Neuronal stem cell (in vitro differentiated cells): Measurements from ENCODE around the gene USP24.

Source experiments
- DNase-seq: peaks from one replicate; pipeline ENCODE4 v3.0.0-alpha.2; 2013; ENCODE audit warnings: low spot score
- H2AFZ ChIP-seq: one replicate; pipeline ENCODE4 v1.6.1; 2013; ENCODE audit warnings: mild to moderate bottlenecking, low read length, inconsistent platforms
- H2AK5ac ChIP-seq: 2 replicates; pipeline ENCODE4 v1.6.1; 2013; ENCODE audit warnings: low read depth, mild to moderate bottlenecking, inconsistent platforms, low read length, moderate library complexity, mixed read lengths
- H2BK120ac ChIP-seq: 2 replicates; pipeline ENCODE4 v1.6.1; 2013; ENCODE audit warnings: low read depth, mild to moderate bottlenecking, inconsistent platforms, low read length, moderate library complexity, mixed read lengths
- H2BK12ac ChIP-seq: one replicate; pipeline ENCODE4 v1.6.1; 2013; ENCODE audit warnings: low read length, inconsistent platforms
- H2BK15ac ChIP-seq: 2 replicates; pipeline ENCODE4 v1.6.1; 2013; ENCODE audit warnings: mild to moderate bottlenecking, low read length, inconsistent platforms, mixed read lengths
- H2BK5ac ChIP-seq: one replicate; pipeline ENCODE4 v1.6.1; 2013; ENCODE audit warnings: inconsistent platforms, mild to moderate bottlenecking, low read length, moderate library complexity
- H3K14ac ChIP-seq: one replicate; pipeline ENCODE4 v1.6.1; 2013; ENCODE audit warnings: low read length, inconsistent platforms
- H3K18ac ChIP-seq: 2 replicates; pipeline ENCODE4 v1.6.1; 2013; ENCODE audit warnings: low read length, inconsistent platforms
- H3K23ac ChIP-seq: 2 replicates; pipeline ENCODE4 v1.6.1; 2013; ENCODE audit warnings: low read depth, mild to moderate bottlenecking, mixed read lengths, low read length, inconsistent platforms; ENCODE audit not compliant: poor library complexity
- H3K27ac ChIP-seq: replicated peaks from 3 replicates; pipeline ENCODE4 v1.5.1; 2013; ENCODE audit warnings: low read length, inconsistent platforms
- H3K27me3 ChIP-seq, 3 experiments: 2 replicates each; pipeline ENCODE4 v1.6.1; 2013; ENCODE audit warnings: low read length in 3 of 3, mild to moderate bottlenecking in 2 of 3, inconsistent platforms in 1 of 3, low read depth in 1 of 3, mixed read lengths in 1 of 3, moderate library complexity in 1 of 3; ENCODE audit not compliant: control insufficient read depth in 3 of 3, insufficient read depth in 3 of 3
- H3K36me3 ChIP-seq, 2 donors: replicated peaks in 1 of 2; 2 replicates each; pipeline ENCODE4 v1.6.1; 2013; ENCODE audit warnings: low read length in 2 of 2; ENCODE audit not compliant: control insufficient read depth in 2 of 2, insufficient read depth in 2 of 2
- H3K4ac ChIP-seq: 2 replicates; pipeline ENCODE4 v1.6.1; 2013; ENCODE audit warnings: inconsistent platforms, mild to moderate bottlenecking, low read length, moderate library complexity
- H3K4me1 ChIP-seq, 2 donors: 1 replicate in 1 of 2; 2 replicates in 1 of 2; pipeline ENCODE4 v1.6.1; 2013; ENCODE audit warnings: low read length in 2 of 2, low read depth in 1 of 2; ENCODE audit not compliant: control insufficient read depth in 2 of 2, insufficient read depth in 1 of 2
- H3K4me2 ChIP-seq: one replicate; pipeline ENCODE4 v1.6.1; 2013; ENCODE audit warnings: mild to moderate bottlenecking, low read length, inconsistent platforms; ENCODE audit not compliant: insufficient read depth, poor library complexity, severe bottlenecking
- H3K4me3 ChIP-seq, 2 donors: 2 replicates each; pipeline ENCODE4 v1.5.1; 2013; ENCODE audit warnings: low read length in 2 of 2, mild to moderate bottlenecking in 2 of 2, inconsistent platforms in 1 of 2, moderate library complexity in 1 of 2
- H3K79me1 ChIP-seq: one replicate; pipeline ENCODE4 v1.6.1; 2013; ENCODE audit warnings: low read depth, mild to moderate bottlenecking, inconsistent platforms, low read length, moderate library complexity
- H3K9ac ChIP-seq: one replicate; pipeline ENCODE4 v1.6.1; 2013; ENCODE audit warnings: mild to moderate bottlenecking, low read depth, low read length, inconsistent platforms; ENCODE audit not compliant: poor library complexity
- H3K9me3 ChIP-seq, 2 donors: replicated peaks in 1 of 2; 2 replicates each; pipeline versions ENCODE3 to v1.6.1; 2013; ENCODE audit warnings: low read length in 2 of 2, mild to moderate bottlenecking in 2 of 2, inconsistent platforms in 1 of 2, low read depth in 1 of 2, mixed read lengths in 1 of 2, moderate library complexity in 1 of 2; ENCODE audit not compliant: control insufficient read depth in 2 of 2, insufficient read depth in 1 of 2
- H4K8ac ChIP-seq: one replicate; pipeline ENCODE4 v1.6.1; 2013; ENCODE audit warnings: low read depth, mild to moderate bottlenecking, inconsistent platforms, low read length, moderate library complexity
- H4K91ac ChIP-seq: one replicate; pipeline ENCODE4 v1.6.1; 2013; ENCODE audit warnings: low read length, low read depth, mild to moderate bottlenecking, inconsistent platforms; ENCODE audit not compliant: poor library complexity
- WGBS, 2 donors: extraction: QIAGEN DNeasy Blood & Tissue Kit; methylation state at CpG; one replicate each; pipeline ENCODE4 v1.1.7; 2013; ENCODE audit warnings: missing lambda C conversion rate in 2 of 2, mixed read lengths in 1 of 2; ENCODE audit not compliant: insufficient read length in 2 of 2, insufficient replicate concordance in 1 of 2; ENCODE audit errors: extremely low coverage in 2 of 2; 5-methylcytosine and 5-hydroxymethylcytosine counted together

Gene USP24

DNA sequence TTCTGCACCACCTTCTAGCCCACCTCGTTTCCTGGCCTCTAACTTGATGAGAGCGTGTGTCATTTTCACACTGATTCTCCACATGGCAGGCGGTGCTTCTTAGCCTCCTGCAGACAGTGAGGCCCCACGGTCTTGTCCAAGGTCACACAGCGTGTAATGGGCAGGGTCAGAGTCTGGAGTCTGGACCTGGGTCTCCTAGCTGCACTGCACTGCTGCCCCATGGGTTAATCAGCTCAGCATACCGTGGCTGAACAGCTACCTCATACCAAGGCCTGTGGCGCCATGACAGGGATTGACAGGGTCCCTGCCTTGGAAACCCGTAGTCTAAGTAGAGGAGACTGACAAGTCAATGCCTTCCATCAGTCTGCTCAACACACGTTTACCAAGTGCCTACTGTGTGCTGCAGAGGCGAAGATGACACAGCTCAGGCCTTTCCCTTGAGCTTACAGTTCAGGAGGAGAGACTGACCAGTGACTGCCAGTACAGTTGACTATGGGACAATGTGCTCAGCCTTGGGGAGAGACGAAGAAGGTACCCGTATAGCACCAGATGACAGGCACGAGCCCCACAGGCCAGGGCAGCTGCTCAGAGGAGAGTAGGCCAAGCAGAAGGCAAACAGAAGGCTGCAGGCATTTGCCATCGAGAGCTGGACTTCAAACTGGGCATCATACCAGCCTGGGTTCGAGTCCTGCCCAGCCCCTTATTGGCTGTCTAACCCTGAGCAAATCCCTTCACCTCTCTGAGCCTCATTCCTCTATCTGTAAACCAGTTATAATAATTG lies 170.4 kb downstream of the USP24 start:
- Histone ChIP-seq H3K36me3 (peaks cover 0 to 5% of the 10 kb centered on the region in 2 donors), H2BK5ac (no peak overlapping the region), H3K9me3 (no peaks in the 10 kb centered on the region), H4K8ac (no peak overlapping the region), H3K9ac (peak overlapping the region; percentile 9), H3K4me2 (no peak overlapping the region), H3K4ac (no peak overlapping the region), H3K4me3 (no peak overlapping the region), H2BK15ac (no peak overlapping the region), H4K91ac (no peak overlapping the region), H3K18ac (no peak overlapping the region), H3K79me1 (no peaks in the 10 kb centered on the region), H3K27ac (no peak overlapping the region), H3K27me3 (peaks cover 5 to 50% (median 14%) of the 10 kb centered on the region in 3 experiments), H2AK5ac (no peak overlapping the region), H3K23ac (no peak overlapping the region), H2BK12ac (no peak overlapping the region), H2AFZ (no peak overlapping the region), H2BK120ac (no peak overlapping the region), H3K4me1 (peaks cover 0 to 6% of the 10 kb centered on the region in 2 donors), H3K14ac (peak overlapping the region; percentile 78)
- WGBS, 2 donors: no CpG with 5 or more reads among the region's 15 CpGs
- DNase-seq: no peak

DNA sequence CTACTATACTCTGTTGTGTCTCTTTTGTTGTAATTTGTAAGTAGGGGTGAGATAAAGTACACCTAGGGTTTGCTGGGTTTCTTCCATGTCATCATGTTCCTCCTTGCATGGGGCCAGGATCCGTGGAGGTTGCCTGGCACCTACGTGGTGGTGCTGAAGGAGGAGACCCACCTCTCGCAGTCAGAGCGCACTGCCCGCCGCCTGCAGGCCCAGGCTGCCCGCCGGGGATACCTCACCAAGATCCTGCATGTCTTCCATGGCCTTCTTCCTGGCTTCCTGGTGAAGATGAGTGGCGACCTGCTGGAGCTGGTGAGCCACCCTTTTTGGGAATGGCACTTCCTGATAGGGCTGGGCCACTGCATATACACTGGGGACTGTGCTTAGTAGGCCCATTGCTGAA lies 171.4 kb downstream of the USP24 start:
- no peak for DNase-seq
- Histone ChIP-seq H3K4me2 (no peak overlapping the region), H3K18ac (no peak overlapping the region), H2BK15ac (no peak overlapping the region), H3K4me3 (no peak overlapping the region), H3K27ac (no peak overlapping the region), H2BK120ac (no peak overlapping the region), H3K9me3 (no peaks in the 10 kb centered on the region), H3K14ac (no peak overlapping the region), H3K79me1 (no peaks in the 10 kb centered on the region), H4K8ac (peak overlapping the region; percentile 87), H2BK12ac (no peak overlapping the region), H2AFZ (no peak overlapping the region), H2BK5ac (no peak overlapping the region), H3K9ac (no peak overlapping the region), H4K91ac (no peak overlapping the region), H2AK5ac (no peak overlapping the region), H3K4ac (no peak overlapping the region), H3K27me3 (peaks cover 7 to 60% (median 25%) of the 10 kb centered on the region in 3 experiments), H3K4me1 (peaks cover 0 to 9% of the 10 kb centered on the region in 2 donors), H3K23ac (peak overlapping the region; percentile 69), H3K36me3 (peaks cover 0 to 5% of the 10 kb centered on the region in 2 donors)
- no CpG with 5 or more reads among the region's 9 CpGs for WGBS, 2 donors

DNA sequence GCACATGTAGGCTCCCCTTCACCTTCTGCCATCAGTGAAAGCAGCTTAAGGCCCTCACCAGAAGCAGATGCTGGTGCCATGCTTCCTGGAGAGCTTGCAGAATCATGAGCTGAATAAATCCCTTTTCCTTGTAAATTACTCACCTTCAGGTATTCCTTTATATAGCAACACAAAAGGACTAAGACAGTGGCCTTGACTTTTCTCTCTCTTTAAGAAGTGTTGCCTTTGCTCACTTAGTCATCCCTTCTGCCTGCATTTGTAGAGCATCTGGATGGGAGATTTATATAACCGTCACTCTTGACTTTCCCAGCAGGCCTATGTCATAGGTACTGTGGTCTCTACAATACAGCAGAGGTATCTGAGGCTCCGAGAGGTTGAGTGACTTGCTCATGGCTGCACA lies 172.2 kb downstream of the USP24 start:
- no peak overlapping the region for H2AFZ ChIP-seq
- H4K91ac ChIP-seq: no peak overlapping the region
- peaks cover 7 to 68% (median 29%) of the 10 kb centered on the region in 3 experiments for H3K27me3 ChIP-seq
- H3K9me3 ChIP-seq: no peaks in the 10 kb centered on the region
- WGBS, 2 donors: no CpG with 5 or more reads among the region's 2 CpGs
- H3K23ac ChIP-seq: no peak overlapping the region
- no peak overlapping the region for H3K4me2 ChIP-seq
- no peak overlapping the region for H4K8ac ChIP-seq
- peaks cover 0 to 13% of the 10 kb centered on the region in 2 donors for H3K4me1 ChIP-seq
- H3K4ac ChIP-seq: no peak overlapping the region
- H2AK5ac ChIP-seq: no peak overlapping the region
- no peak overlapping the region for H2BK15ac ChIP-seq
- H3K14ac ChIP-seq: no peak overlapping the region
- no peak overlapping the region for H3K4me3 ChIP-seq
- DNase-seq: no peak
- H3K79me1 ChIP-seq: no peaks in the 10 kb centered on the region
- no peak overlapping the region for H3K9ac ChIP-seq
- no peak overlapping the region for H2BK5ac ChIP-seq
- H2BK12ac ChIP-seq: no peak overlapping the region
- peaks cover 0 to 5% of the 10 kb centered on the region in 2 donors for H3K36me3 ChIP-seq
- H2BK120ac ChIP-seq: no peak overlapping the region
- H3K27ac ChIP-seq: no peak overlapping the region
- no peak overlapping the region for H3K18ac ChIP-seq

DNA sequence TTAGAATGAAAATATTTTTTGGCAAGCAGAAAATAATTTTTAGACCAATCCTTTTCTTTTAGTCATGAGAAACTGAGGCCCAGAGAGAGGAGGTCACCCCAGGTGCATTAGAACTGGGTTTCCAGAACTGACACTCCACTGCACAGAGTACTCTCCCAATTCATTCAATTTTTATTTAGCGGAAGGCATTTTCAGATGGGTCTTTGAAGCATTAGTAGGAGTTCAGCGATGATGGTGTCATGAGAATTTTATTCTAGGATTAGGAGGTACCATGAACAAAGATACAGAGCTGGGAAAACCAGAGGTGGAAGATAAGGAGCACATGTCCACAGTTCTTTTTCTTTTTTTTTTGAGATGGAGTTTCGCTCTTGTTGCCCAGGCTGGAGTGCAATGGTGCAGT lies 173.6 kb downstream of the USP24 start:
- Histone ChIP-seq H2BK120ac (no peak overlapping the region), H4K91ac (no peak overlapping the region), H2AFZ (no peak overlapping the region), H3K4me3 (no peak overlapping the region), H3K23ac (no peak overlapping the region), H3K9me3 (no peaks in the 10 kb centered on the region), H3K4ac (no peak overlapping the region), H3K79me1 (no peaks in the 10 kb centered on the region), H4K8ac (no peak overlapping the region), H3K27me3 (peaks cover 7 to 79% (median 29%) of the 10 kb centered on the region in 3 experiments), H2BK5ac (no peak overlapping the region), H3K36me3 (peaks cover 0 to 5% of the 10 kb centered on the region in 2 donors), H2BK12ac (no peak overlapping the region), H2AK5ac (no peak overlapping the region), H2BK15ac (no peak overlapping the region), H3K18ac (no peak overlapping the region), H3K9ac (no peak overlapping the region), H3K4me2 (no peak overlapping the region), H3K4me1 (peaks cover 0 to 13% of the 10 kb centered on the region in 2 donors), H3K27ac (no peak overlapping the region), H3K14ac (no peak overlapping the region)
- WGBS, 2 donors: no CpG with 5 or more reads among the region's 3 CpGs
- DNase-seq: no peak
